Measurements from ENCODE around the gene PKDCC. TPM values are rescaled to one million over a fixed set of nuclear protein-coding genes. Genes with fewer than 3 reads are reported as not detected.

Gene PKDCC
- polyA plus RNA-seq, 1 donor (not counting 4 experiments of a cell fraction or from before 2014, with no cell fraction given): not detected

- dilution Hi-C loops (cut with MboI; ENCODE audit: extremely low pct_ligation_motif_present, low sequenced_read_pairs): no loop called here
- Histone ChIP-seq H3K9me1 (ENCODE audit: control insufficient read depth, extremely low read depth, insufficient read depth, low read length) (no peaks in the 10 kb centered on the region), H3K36me3 (ENCODE audit: control insufficient read depth in 2 of 2, extremely low read depth in 1 of 2, insufficient read depth in 2 of 2, low read length in 2 of 2) (no peaks in the 10 kb centered on the region), H3K4me1 (ENCODE audit: control insufficient read depth, extremely low read depth, insufficient read depth, low read length) (no peaks in the 10 kb centered on the region), H3K27me3 (ENCODE audit: control insufficient read depth, extremely low read depth, insufficient read depth, low read length) (peaks cover 46% of the 10 kb centered on the region), H3K27ac (ENCODE audit: control insufficient read depth, insufficient read depth, low read length) (no peak overlapping the region), H2AFZ (ENCODE audit: control insufficient read depth, low read length) (no peak overlapping the region), H3K4me3 (ENCODE audit: control insufficient read depth in 2 of 3, extremely low read depth in 1 of 3, insufficient read depth in 2 of 3, low read depth in 1 of 3, low read length in 3 of 3) (no peak overlapping the region), H4K20me1 (ENCODE audit: control insufficient read depth, extremely low read depth, insufficient read depth, low read length) (no peaks in the 10 kb centered on the region), H3K79me2 (ENCODE audit: control insufficient read depth, insufficient read depth, low read length) (no peaks in the 10 kb centered on the region), H3K9ac (ENCODE audit: control insufficient read depth, extremely low read depth, insufficient read depth, low read length) (no peak overlapping the region), H3K4me2 (ENCODE audit: control insufficient read depth, extremely low read depth, insufficient read depth, low read depth, low read length) (no peak overlapping the region), H3K9me3 (ENCODE audit: control insufficient read depth, low read depth, low read length) (no peaks in the 10 kb centered on the region)
- no peak for DNase-seq (ENCODE audit: low read depth, low spot score)
- TF ChIP-seq CTCF (optimal IDR thresholded peaks at IDR 0.05 in 1 of 3, IDR thresholded peaks at IDR 0.05 in 1 of 3, conservative IDR thresholded peaks at IDR 0.05 in 1 of 3; ENCODE audit: extremely low read depth in 1 of 3, insufficient read depth in 2 of 3, low read length in 3 of 3): no peak
- no peak for TF ChIP-seq EZH2 (IDR thresholded peaks at IDR 0.05; ENCODE audit: low read length)
- no peak for FAIRE-seq
Observed at GRCh38 chr2:42050010-42050702, 2.3 kb downstream of the PKDCC start.

GRCh38 chr2:42050703-42051542 lies 3.1 kb downstream of the PKDCC start:
- TF ChIP-seq CTCF (optimal IDR thresholded peaks at IDR 0.05 in 1 of 3, IDR thresholded peaks at IDR 0.05 in 1 of 3, conservative IDR thresholded peaks at IDR 0.05 in 1 of 3; ENCODE audit: extremely low read depth in 1 of 3, insufficient read depth in 2 of 3, low read length in 3 of 3): no peak
- no peak for TF ChIP-seq EZH2 (IDR thresholded peaks at IDR 0.05; ENCODE audit: low read length)
- Histone ChIP-seq H3K4me3 (ENCODE audit: control insufficient read depth in 2 of 3, extremely low read depth in 1 of 3, insufficient read depth in 2 of 3, low read depth in 1 of 3, low read length in 3 of 3) (no peak overlapping the region), H3K9me3 (ENCODE audit: control insufficient read depth, low read depth, low read length) (no peaks in the 10 kb centered on the region), H4K20me1 (ENCODE audit: control insufficient read depth, extremely low read depth, insufficient read depth, low read length) (no peaks in the 10 kb centered on the region), H3K4me1 (ENCODE audit: control insufficient read depth, extremely low read depth, insufficient read depth, low read length) (no peaks in the 10 kb centered on the region), H3K36me3 (ENCODE audit: control insufficient read depth in 2 of 2, extremely low read depth in 1 of 2, insufficient read depth in 2 of 2, low read length in 2 of 2) (no peaks in the 10 kb centered on the region), H3K4me2 (ENCODE audit: control insufficient read depth, extremely low read depth, insufficient read depth, low read depth, low read length) (no peak overlapping the region), H3K9ac (ENCODE audit: control insufficient read depth, extremely low read depth, insufficient read depth, low read length) (no peak overlapping the region), H3K27ac (ENCODE audit: control insufficient read depth, insufficient read depth, low read length) (no peak overlapping the region), H3K9me1 (ENCODE audit: control insufficient read depth, extremely low read depth, insufficient read depth, low read length) (no peaks in the 10 kb centered on the region), H3K27me3 (ENCODE audit: control insufficient read depth, extremely low read depth, insufficient read depth, low read length) (peaks cover 40% of the 10 kb centered on the region), H3K79me2 (ENCODE audit: control insufficient read depth, insufficient read depth, low read length) (no peaks in the 10 kb centered on the region), H2AFZ (ENCODE audit: control insufficient read depth, low read length) (no peak overlapping the region)
- DNase-seq (ENCODE audit: low read depth, low spot score): no peak
- dilution Hi-C loops (cut with MboI; ENCODE audit: extremely low pct_ligation_motif_present, low sequenced_read_pairs): no loop called here
- FAIRE-seq: no peak

All from keratinocyte (primary cell).